ENCODE results near the gene TRPM8. TPM values are rescaled to one million over a fixed set of nuclear protein-coding genes. Genes with fewer than 3 reads are reported as not detected.

Gene TRPM8
- total and polyA plus RNA-seq, 2 of the 8 experiments (the other 6 are each of a cell fraction or from before 2014, with no cell fraction given) = 0.18 to 0.54 TPM

GRCh38 chr2:233967164-233967563 is 50.0 kb downstream of the TRPM8 start:
- H3K79me1 ChIP-seq (ENCODE audit: low read depth, low read length) = no peaks in the 10 kb centered on the region
- no peaks in the 10 kb centered on the region for H3K36me3 ChIP-seq (ENCODE audit: control insufficient read depth in 2 of 4, insufficient read depth in 4 of 4, low read length in 3 of 4)
- H3K27ac ChIP-seq (ENCODE audit: low read depth, low read length) = no peak overlapping the region
- H3K79me2 ChIP-seq (ENCODE audit: control insufficient read depth in 1 of 2, insufficient read depth in 2 of 2, low read length in 2 of 2) = no peaks in the 10 kb centered on the region
- H3K23ac ChIP-seq (ENCODE audit: insufficient read length) = no peak overlapping the region
- no peaks in the 10 kb centered on the region for H3K4me1 ChIP-seq (replicated peaks in 1 of 4; ENCODE audit: control insufficient read depth in 3 of 4, insufficient read depth in 4 of 4, low read length in 3 of 4)
- no peak overlapping the region for H2BK12ac ChIP-seq (ENCODE audit: low read depth, low read length)
- H4K5ac ChIP-seq (ENCODE audit: insufficient read length, low read depth, low read length) = no peak overlapping the region
- 94% methylated on average over 2 of the region's 2 CpGs; no CpG with 5 or more reads in 1 of the 2 experiments for whole genome bisulfite sequencing, 2 experiments (ENCODE audit: extremely low coverage in 1 of 2, insufficient coverage in 1 of 2, insufficient read length in 1 of 2, insufficient replicate concordance in 2 of 2, low coverage in 1 of 2, low lambda C conversion rate in 2 of 2, missing lambda C conversion rate in 1 of 2)
- no peak overlapping the region for H2BK5ac ChIP-seq (ENCODE audit: low read depth, low read length)
- DNase-seq (ENCODE audit: low read depth in 1 of 2, low spot score in 2 of 2) = no peak
- no peaks in the 10 kb centered on the region; a peak in 2 of 4 replicates for H3K9me3 ChIP-seq (ENCODE audit: insufficient read depth in 2 of 2, low read depth in 1 of 2, low read length in 1 of 2)
- no peak overlapping the region for H2BK20ac ChIP-seq (ENCODE audit: low read length)
- H4K8ac ChIP-seq (ENCODE audit: extremely low read depth, insufficient read depth, low read length) = no peak overlapping the region
- H2AK5ac ChIP-seq (ENCODE audit: low read depth, low read length) = no peak overlapping the region
- ChIA-PET POLR2A (ENCODE audit: partially characterized antibody) (no interaction called here), CTCF (ENCODE audit: partially characterized antibody) (interaction anchor here (0.6 to 1.2 kb wide), 3 partner anchors 10 to 208 kb away, joined by 3 read pairs; no protein-coding TSS in a partner anchor)
- no peak overlapping the region for H3K14ac ChIP-seq (ENCODE audit: insufficient read length)
- no peak overlapping the region for H2AFZ ChIP-seq (ENCODE audit: low read length)
- H3K18ac ChIP-seq (ENCODE audit: extremely low read depth, low read length) = no peak overlapping the region
- H3K4me3 ChIP-seq (ENCODE audit: extremely low read depth in 1 of 4, insufficient read depth in 2 of 4, low read depth in 3 of 4, low read length in 4 of 4) = no peak overlapping the region
- H3K27me3 ChIP-seq (replicated peaks in 1 of 4; ENCODE audit: control insufficient read depth in 3 of 4, extremely low read depth in 1 of 4, insufficient read depth in 3 of 4, low read length in 3 of 4) = no peaks in the 10 kb centered on the region; a peak in 1 of 7 replicates
- H3K4ac ChIP-seq (replicated peaks; ENCODE audit: insufficient read length, low read depth, low read length) = no peak overlapping the region
- H3K23me2 ChIP-seq (ENCODE audit: low read depth, low read length) = no peaks in the 10 kb centered on the region
- H4K91ac ChIP-seq (replicated peaks; ENCODE audit: insufficient read length, low read length) = no peak overlapping the region
- no peak overlapping the region for H3K4me2 ChIP-seq (ENCODE audit: insufficient read depth in 1 of 2, low read depth in 2 of 2, low read length in 2 of 2)
- no peak overlapping the region for H3K9ac ChIP-seq (replicated peaks in 1 of 4; ENCODE audit: extremely low read depth in 1 of 4, low read depth in 3 of 4, low read length in 3 of 4)
- no peak overlapping the region for H2BK120ac ChIP-seq (replicated peaks; ENCODE audit: low read depth, low read length)
- FAIRE-seq = no peak
- H2BK15ac ChIP-seq (ENCODE audit: low read length) = no peak overlapping the region
- H3K56ac ChIP-seq (replicated peaks; ENCODE audit: insufficient read length, low read depth, low read length) = no peak overlapping the region
- no peaks in the 10 kb centered on the region for H4K20me1 ChIP-seq (replicated peaks in 1 of 2; ENCODE audit: control insufficient read depth in 1 of 2, insufficient read depth in 2 of 2, low read length in 2 of 2)
- TF ChIP-seq SP4 (IDR thresholded peaks at IDR 0.05; ENCODE audit: low read length) (no peak), SAP30 (IDR thresholded peaks at IDR 0.05; ENCODE audit: insufficient read depth, insufficient replicate concordance, low read length) (no peak), ATF2 (IDR thresholded peaks at IDR 0.05; ENCODE audit: low read length) (no peak), CBX8 (IDR thresholded peaks at IDR 0.05; ENCODE audit: borderline replicate concordance, low read depth, low read length) (no peak), ASH2L (IDR thresholded peaks at IDR 0.05; ENCODE audit: low read length) (no peak), CHD1 (IDR thresholded peaks at IDR 0.05; ENCODE audit: low read depth, low read length) (no peak), SIN3A (conservative IDR thresholded peaks at IDR 0.05 in 1 of 2, IDR thresholded peaks at IDR 0.05 in 1 of 2; ENCODE audit: low read depth in 1 of 2, low read length in 2 of 2) (no peak), MAFK (IDR thresholded peaks at IDR 0.05; ENCODE audit: low read depth, low read length) (no peak), RAD21 (IDR thresholded peaks at IDR 0.05 in 1 of 2, conservative IDR thresholded peaks at IDR 0.05 in 1 of 2; ENCODE audit: low read depth in 2 of 2, low read length in 2 of 2) (no peak), BACH1 (IDR thresholded peaks at IDR 0.05; ENCODE audit: low read length) (no peak), TBP (IDR thresholded peaks at IDR 0.05; ENCODE audit: low read depth, low read length) (no peak), MAX (IDR thresholded peaks at IDR 0.05) (no peak), CREB1 (IDR thresholded peaks at IDR 0.05) (no peak)
